Activated T-helper 17 cell treated with anti-CD3 and anti-CD28 coated beads, Interleukin-2, amount 50 U/mL, for 72 hours (primary cell): ENCODE results near the gene PSMD3. TPM values are rescaled to one million over a fixed set of nuclear protein-coding genes. Genes with fewer than 3 reads are reported as not detected.
"Not testable (repeated sequence)": the region's sequence is repeated elsewhere in the genome, so short reads cannot be mapped to it uniquely, and the experiment has no call there.

Experiments used
- ATAC-seq: fragments of 150-1000 bp; cut with Tn5 transposase; replicated peaks from 2 replicates; pipeline ENCODE4 v1.10.0; 2021; ENCODE audit warnings: mild to moderate bottlenecking, moderate library complexity
- H3K27ac Mint-ChIP-seq: one replicate; pipeline ENCODE4 v1.8.0; 2022; ENCODE audit warnings: mixed read lengths
- H3K27me3 Mint-ChIP-seq: one replicate; pipeline ENCODE4 v1.8.0; 2022; ENCODE audit warnings: mixed read lengths
- H3K36me3 Mint-ChIP-seq: one replicate; pipeline ENCODE4 v1.8.0; 2022; ENCODE audit warnings: low read depth, mild to moderate bottlenecking, mixed read lengths
- H3K4me1 Mint-ChIP-seq: one replicate; pipeline ENCODE4 v1.8.0; 2022; ENCODE audit warnings: mixed read lengths
- H3K4me3 Mint-ChIP-seq: one replicate; pipeline ENCODE4 v1.8.0; 2022; ENCODE audit warnings: mild to moderate bottlenecking, mixed read lengths
- H3K9me3 Mint-ChIP-seq: one replicate; pipeline ENCODE4 v1.8.0; 2022; ENCODE audit warnings: mixed read lengths
- total RNA-seq, 2 donors: library from RNA; stranded (reverse); gene quantifications; one replicate each; pipeline ENCODE4 v1.2.3, GENCODE V29; 2022

Gene PSMD3
- 100 to 1,000 TPM in 1 of 2 donors, 10 to 100 TPM in 1; 97.6 to 159 TPM for total RNA-seq

DNA sequence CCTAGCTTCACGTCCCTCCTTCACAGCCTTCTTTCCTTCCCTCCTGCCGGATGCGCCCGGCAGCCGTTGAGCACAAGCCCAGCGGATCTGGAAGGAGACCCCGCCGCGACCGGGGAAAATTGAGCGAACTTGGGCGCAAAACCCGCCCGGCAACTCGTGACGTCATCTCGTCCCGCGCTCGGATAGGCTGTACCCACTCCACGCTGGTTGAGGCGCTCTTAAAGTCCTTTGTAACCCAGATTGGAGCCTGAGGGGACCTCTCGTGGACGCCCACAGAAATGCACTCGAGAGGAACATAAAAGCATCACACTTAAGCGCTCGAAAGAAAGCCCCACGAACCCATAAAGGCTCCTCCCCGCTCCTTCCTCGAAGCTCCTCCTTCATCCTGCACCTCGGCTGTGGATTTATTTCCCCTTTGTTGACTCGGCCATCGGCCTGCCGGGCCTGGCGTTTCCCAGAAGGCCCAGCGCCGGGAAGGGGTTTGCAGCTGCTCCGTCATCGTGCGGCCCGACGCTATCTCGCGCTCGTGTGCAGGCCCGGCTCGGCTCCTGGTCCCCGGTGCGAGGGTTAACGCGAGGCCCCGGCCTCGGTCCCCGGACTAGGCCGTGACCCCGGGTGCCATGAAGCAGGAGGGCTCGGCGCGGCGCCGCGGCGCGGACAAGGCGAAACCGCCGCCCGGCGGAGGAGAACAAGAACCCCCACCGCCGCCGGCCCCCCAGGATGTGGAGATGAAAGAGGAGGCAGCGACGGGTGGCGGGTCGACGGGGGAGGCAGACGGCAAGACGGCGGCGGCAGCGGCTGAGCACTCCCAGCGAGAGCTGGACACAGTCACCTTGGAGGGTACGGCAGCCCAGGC, at the start of gene PSMD3:
TSS of gene PSMD3 (plus strand) at position 457 of the 856 bp plus-strand sequence. CDS start at position 621, 164 bp downstream.
- H3K9me3 Mint-ChIP-seq = no peaks in the 10 kb centered on the region
- peak; percentile 98 for ATAC-seq
- no peaks in the 10 kb centered on the region for H3K27me3 Mint-ChIP-seq
- H3K27ac Mint-ChIP-seq = peak within 1 kb of the TSS; percentile 94
- H3K36me3 Mint-ChIP-seq = peaks cover 48% of the 10 kb centered on the region
- peak within 1 kb of the TSS; percentile 95 for H3K4me3 Mint-ChIP-seq
- peaks cover 12% of the 10 kb centered on the region for H3K4me1 Mint-ChIP-seq

DNA sequence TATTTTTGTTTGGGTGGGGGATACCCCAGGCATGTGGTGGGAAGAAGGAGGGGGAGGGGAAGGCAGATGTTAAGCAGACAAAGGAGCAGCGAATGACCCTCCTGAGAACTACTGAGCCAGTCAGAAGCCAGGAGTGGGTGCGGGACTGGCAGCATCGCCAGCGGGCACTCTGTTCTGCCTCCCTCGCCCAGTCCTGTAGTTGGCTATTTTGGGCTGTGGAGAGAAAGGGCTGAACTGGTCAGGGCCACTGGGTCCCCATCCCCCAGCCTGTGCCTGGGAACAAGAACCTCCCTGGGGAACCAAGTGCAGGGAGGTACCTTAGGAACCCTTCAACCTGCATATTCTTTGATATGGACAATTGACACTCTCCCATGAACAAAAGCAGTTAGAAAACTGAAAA, 46.7 kb upstream of the PSMD3 start:
- ATAC-seq = no peak
- no peaks in the 10 kb centered on the region for H3K27me3 Mint-ChIP-seq
- H3K27ac Mint-ChIP-seq = no peak overlapping the region
- H3K4me1 Mint-ChIP-seq = no peaks in the 10 kb centered on the region
- H3K9me3 Mint-ChIP-seq = no peaks in the 10 kb centered on the region
- no peak overlapping the region for H3K4me3 Mint-ChIP-seq
- no peaks in the 10 kb centered on the region for H3K36me3 Mint-ChIP-seq

DNA sequence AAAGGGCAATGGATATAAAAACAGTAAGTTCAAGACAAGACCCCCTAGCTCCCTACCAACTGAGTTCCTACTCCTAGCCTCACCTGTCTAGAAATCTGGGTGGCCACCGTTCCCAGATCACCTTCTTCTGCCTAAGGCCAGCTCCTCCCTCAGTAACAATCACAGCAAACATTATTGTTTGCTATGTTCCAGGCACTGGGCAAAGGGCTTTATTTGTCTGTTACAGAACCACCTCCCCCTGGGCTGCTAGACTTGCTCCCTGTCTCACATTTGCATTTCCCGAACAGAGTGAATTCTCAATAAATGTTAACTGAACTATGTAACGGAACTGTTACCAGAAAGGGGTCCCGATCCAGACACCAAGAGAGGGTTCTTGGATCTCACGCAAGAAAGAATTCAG, 46.3 kb upstream of the PSMD3 start:
- no peaks in the 10 kb centered on the region for H3K27me3 Mint-ChIP-seq
- ATAC-seq = no peak
- peaks cover under 1% of the 10 kb centered on the region for H3K4me1 Mint-ChIP-seq
- no peaks in the 10 kb centered on the region for H3K36me3 Mint-ChIP-seq
- no peaks in the 10 kb centered on the region for H3K9me3 Mint-ChIP-seq
- no peak overlapping the region for H3K4me3 Mint-ChIP-seq
- no peak overlapping the region for H3K27ac Mint-ChIP-seq

DNA sequence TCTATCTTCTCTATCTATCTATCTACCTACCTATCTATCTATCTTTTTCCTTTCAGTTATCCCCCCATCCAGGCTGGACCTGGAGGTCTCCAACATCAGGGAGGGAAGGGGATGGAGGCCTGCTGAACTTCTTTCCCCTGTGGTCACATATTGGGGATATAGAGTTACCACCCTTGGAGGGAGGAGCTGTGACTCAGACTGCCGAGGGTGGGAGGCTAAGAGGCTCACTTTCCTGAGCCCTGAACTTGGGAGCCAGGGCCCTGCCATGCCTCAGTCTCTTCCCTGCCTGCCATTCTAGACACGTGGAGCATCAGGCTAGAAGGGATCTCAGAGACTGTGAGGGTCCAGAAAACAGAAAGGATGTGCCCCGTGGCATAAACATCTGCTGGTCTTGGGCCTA, 44.7 kb upstream of the PSMD3 start:
- H3K4me3 Mint-ChIP-seq = no peak overlapping the region
- no peaks in the 10 kb centered on the region for H3K36me3 Mint-ChIP-seq
- ATAC-seq = no peak
- H3K27ac Mint-ChIP-seq = no peak overlapping the region
- H3K4me1 Mint-ChIP-seq = peaks cover 11% of the 10 kb centered on the region
- H3K9me3 Mint-ChIP-seq = no peaks in the 10 kb centered on the region
- no peaks in the 10 kb centered on the region for H3K27me3 Mint-ChIP-seq

DNA sequence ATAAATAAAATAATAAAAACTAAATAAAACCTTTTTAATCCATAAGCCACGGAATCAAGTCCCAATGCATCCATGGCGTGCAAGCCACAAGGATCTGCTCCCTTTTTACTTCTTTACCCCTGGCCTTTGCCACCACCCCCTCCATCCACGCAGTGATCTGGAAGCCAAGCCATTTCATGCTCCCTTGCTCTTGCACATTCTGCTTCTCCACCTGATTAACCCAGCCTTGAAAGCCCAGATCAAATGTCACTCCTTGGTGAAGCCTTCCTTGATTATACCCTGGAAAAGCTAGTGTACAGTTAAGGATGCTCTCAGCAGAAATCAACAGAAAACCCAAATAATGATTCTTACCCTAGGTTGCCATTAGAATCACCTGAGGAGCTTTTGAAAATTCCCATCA, 43.2 kb upstream of the PSMD3 start:
- H3K36me3 Mint-ChIP-seq = no peaks in the 10 kb centered on the region
- H3K4me1 Mint-ChIP-seq = peaks cover 11% of the 10 kb centered on the region
- no peak overlapping the region for H3K27ac Mint-ChIP-seq
- ATAC-seq = no peak
- H3K4me3 Mint-ChIP-seq = no peak overlapping the region
- no peaks in the 10 kb centered on the region for H3K9me3 Mint-ChIP-seq
- H3K27me3 Mint-ChIP-seq = no peaks in the 10 kb centered on the region

GRCh38 chr17:39938140-39938869, 42.3 kb upstream of the PSMD3 start:
- Mint-ChIP-seq H3K27ac (no peak overlapping the region), H3K36me3 (no peaks in the 10 kb centered on the region), H3K4me1 (peaks cover 11% of the 10 kb centered on the region), H3K4me3 (no peak overlapping the region), H3K27me3 (no peaks in the 10 kb centered on the region), H3K9me3 (no peaks in the 10 kb centered on the region)
- ATAC-seq = no peak

- Mint-ChIP-seq H3K27me3 (no peaks in the 10 kb centered on the region), H3K27ac (peak overlapping the region; percentile 88), H3K4me1 (peaks cover 11% of the 10 kb centered on the region), H3K9me3 (no peaks in the 10 kb centered on the region), H3K36me3 (no peaks in the 10 kb centered on the region), H3K4me3 (peak overlapping the region; percentile 68)
- no peak for ATAC-seq
Observed at GRCh38 chr17:39939106-39939505, 41.5 kb upstream of the PSMD3 start.

- peak; percentile 100 for ATAC-seq
- Mint-ChIP-seq H3K27me3 (no peaks in the 10 kb centered on the region), H3K4me3 (peak overlapping the region; percentile 68), H3K27ac (peak overlapping the region; percentile 88), H3K36me3 (no peaks in the 10 kb centered on the region), H3K9me3 (no peaks in the 10 kb centered on the region), H3K4me1 (peaks cover 11% of the 10 kb centered on the region)
Observed at GRCh38 chr17:39939588-39940419, 40.8 kb upstream of the PSMD3 start.

- ATAC-seq = no peak
- no peaks in the 10 kb centered on the region for H3K9me3 Mint-ChIP-seq
- H3K4me1 Mint-ChIP-seq = peaks cover 11% of the 10 kb centered on the region
- H3K4me3 Mint-ChIP-seq = no peak overlapping the region
- H3K36me3 Mint-ChIP-seq = no peaks in the 10 kb centered on the region
- H3K27ac Mint-ChIP-seq = no peak overlapping the region
- H3K27me3 Mint-ChIP-seq = no peaks in the 10 kb centered on the region
Observed at GRCh38 chr17:39943702-39944392, 36.8 kb upstream of the PSMD3 start.

GRCh38 chr17:39944393-39944711, 36.3 kb upstream of the PSMD3 start:
- no peaks in the 10 kb centered on the region for H3K9me3 Mint-ChIP-seq
- H3K36me3 Mint-ChIP-seq = no peaks in the 10 kb centered on the region
- H3K27me3 Mint-ChIP-seq = no peaks in the 10 kb centered on the region
- H3K4me3 Mint-ChIP-seq = no peak overlapping the region
- no peak overlapping the region for H3K27ac Mint-ChIP-seq
- peaks cover 10% of the 10 kb centered on the region for H3K4me1 Mint-ChIP-seq
- ATAC-seq = no peak

DNA sequence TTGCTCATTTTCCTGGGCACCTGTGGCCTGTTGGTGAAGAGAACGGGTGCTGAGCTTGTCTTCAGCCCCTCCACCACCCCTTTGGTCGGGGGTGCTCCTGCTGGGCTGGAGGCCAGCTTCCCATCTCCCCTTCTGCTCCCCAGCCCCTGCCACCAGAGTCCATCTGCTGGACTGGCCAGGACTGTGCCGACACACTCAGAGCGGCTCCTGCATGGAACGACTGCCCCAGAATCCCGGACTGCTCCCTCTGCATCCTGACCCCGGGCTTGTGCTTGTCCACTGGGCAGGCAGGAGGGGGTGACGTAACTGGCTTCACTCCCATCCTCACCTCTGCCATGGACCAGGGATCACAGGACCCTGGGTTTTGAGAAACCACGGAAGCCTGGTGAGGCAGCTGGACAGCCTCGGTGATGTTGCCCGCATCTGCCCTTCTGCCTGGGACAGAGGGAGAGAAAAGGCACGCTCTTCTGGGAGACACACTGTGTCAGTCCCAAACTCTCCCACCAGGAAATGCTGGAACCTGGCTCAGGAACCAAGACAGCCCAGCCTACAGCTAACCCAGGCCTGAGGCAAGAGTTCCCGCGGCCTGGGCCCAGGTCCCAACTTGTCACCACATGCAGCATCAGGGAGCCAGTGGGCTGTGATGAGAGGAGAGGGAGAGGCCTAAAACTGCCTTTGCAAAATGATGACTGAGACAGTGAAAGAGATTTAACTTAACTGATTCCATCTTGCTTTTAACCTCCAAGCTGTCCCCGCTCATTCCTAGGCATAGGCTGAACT, 33.9 kb upstream of the PSMD3 start:
- Mint-ChIP-seq H3K36me3 (no peaks in the 10 kb centered on the region), H3K4me1 (no peaks in the 10 kb centered on the region), H3K9me3 (no peaks in the 10 kb centered on the region), H3K4me3 (no peak overlapping the region), H3K27ac (no peak overlapping the region), H3K27me3 (no peaks in the 10 kb centered on the region)
- ATAC-seq = no peak

GRCh38 chr17:39948489-39948828, 32.1 kb upstream of the PSMD3 start:
- not testable (repeated sequence) for H3K9me3 Mint-ChIP-seq, H3K4me3 Mint-ChIP-seq, H3K27me3 Mint-ChIP-seq, ATAC-seq, H3K36me3 Mint-ChIP-seq, H3K4me1 Mint-ChIP-seq, H3K27ac Mint-ChIP-seq

GRCh38 chr17:39949028-39949427, 31.6 kb upstream of the PSMD3 start:
- no peak overlapping the region for H3K4me3 Mint-ChIP-seq
- no peaks in the 10 kb centered on the region for H3K36me3 Mint-ChIP-seq
- no peaks in the 10 kb centered on the region for H3K4me1 Mint-ChIP-seq
- H3K27ac Mint-ChIP-seq = no peak overlapping the region
- no peak for ATAC-seq
- H3K9me3 Mint-ChIP-seq = no peaks in the 10 kb centered on the region
- no peaks in the 10 kb centered on the region for H3K27me3 Mint-ChIP-seq
